Neural progenitor cell (in vitro differentiated cells): ENCODE measurements around the gene TTC19. TPM values are rescaled to one million over a fixed set of nuclear protein-coding genes. Genes with fewer than 3 reads are reported as not detected.

Source experiments
- DNase-seq: peaks from one replicate; pipeline ENCODE4 v3.0.0-alpha.2; 2016; ENCODE audit warnings: low spot score
- H2AFZ ChIP-seq: fragments of 200-600 bp; sonication (generic); replicated peaks from 2 replicates; pipeline ENCODE4 v1.6.1; 2016; ENCODE audit warnings: antibody characterized with exemption
- H3F3A ChIP-seq: fragments of 200-600 bp; sonication (generic); 2 replicates; pipeline ENCODE4 v1.6.1; 2016; ENCODE audit warnings: antibody characterized with exemption, low read depth
- H3K27ac ChIP-seq: fragments of 200-600 bp; sonication (generic); 2 replicates; pipeline ENCODE4 v1.5.1; 2016; ENCODE audit warnings: mild to moderate bottlenecking
- H3K27me3 ChIP-seq: fragments of 200-600 bp; sonication (generic); 2 replicates; pipeline ENCODE4 v1.6.1; 2016; ENCODE audit warnings: mild to moderate bottlenecking, moderate library complexity
- H3K36me3 ChIP-seq: fragments of 200-600 bp; sonication (generic); 2 replicates; pipeline ENCODE4 v1.5.1; 2016
- H3K4me1 ChIP-seq: fragments of 200-600 bp; sonication (generic); 2 replicates; pipeline ENCODE4 v1.6.1; 2016; ENCODE audit warnings: mixed run types
- H3K4me2 ChIP-seq: fragments of 200-600 bp; sonication (generic); 2 replicates; pipeline ENCODE4 v1.6.1; 2016
- H3K4me3 ChIP-seq: fragments of 200-600 bp; sonication (generic); 2 replicates; pipeline ENCODE4 v1.5.1; 2016
- H3K79me2 ChIP-seq: fragments of 200-600 bp; sonication (generic); 2 replicates; pipeline ENCODE4 v1.6.1; 2016; ENCODE audit warnings: low read depth
- H3K9ac ChIP-seq: fragments of 200-600 bp; sonication (generic); 2 replicates; pipeline ENCODE4 v1.6.1; 2016
- H3K9me3 ChIP-seq: fragments of 200-600 bp; sonication (generic); 2 replicates; pipeline ENCODE4 v1.5.1; 2016; ENCODE audit warnings: low read depth
- H4K20me1 ChIP-seq: fragments of 200-600 bp; sonication (generic); 2 replicates; pipeline ENCODE4 v1.6.1; 2016; ENCODE audit warnings: low read depth
- H3K27ac Mint-ChIP-seq: 3 replicates; pipeline ENCODE4 v1.8.0; 2021; ENCODE audit warnings: mixed read lengths
- H3K27me3 Mint-ChIP-seq: 2 replicates; pipeline ENCODE4 v1.8.0; 2022; ENCODE audit warnings: low read depth, mild to moderate bottlenecking, inconsistent platforms, moderate library complexity, mixed read lengths; ENCODE audit not compliant: insufficient read depth
- H3K36me3 Mint-ChIP-seq: 3 replicates; pipeline ENCODE4 v1.8.0; 2021; ENCODE audit warnings: mixed read lengths
- H3K4me1 Mint-ChIP-seq: 3 replicates; pipeline ENCODE4 v1.8.0; 2021; ENCODE audit warnings: mixed read lengths
- H3K4me3 Mint-ChIP-seq: 3 replicates; pipeline ENCODE4 v1.8.0; 2021; ENCODE audit warnings: mild to moderate bottlenecking, moderate library complexity, mixed read lengths
- H3K9me3 Mint-ChIP-seq: 3 replicates; pipeline ENCODE4 v1.8.0; 2020; ENCODE audit warnings: mixed read lengths
- EZH2 ChIP-seq: fragments of 200-600 bp; sonication (generic); IDR thresholded peaks from 2 replicates; pipeline ENCODE4 v1.6.1; 2017; ENCODE audit warnings: antibody characterized with exemption, mild to moderate bottlenecking, moderate library complexity
- EZH2phosphoT487 ChIP-seq: fragments of 200-600 bp; sonication (generic); IDR thresholded peaks from 2 replicates; pipeline ENCODE4 v1.6.1; 2017; ENCODE audit warnings: antibody characterized with exemption
- total RNA-seq: library from RNA; depleted of rRNA; stranded (reverse); fragments of >200 nt; gene quantifications from 2 replicates; pipeline ENCODE4 v1.2.3, GENCODE V29; 2015; ENCODE audit warnings: low replicate concordance
- TF ChIP-seq, protein P1 (sequence below): fragments of 200-600 bp; sonication (generic); IDR thresholded peaks from 2 replicates; pipeline ENCODE4 v1.5.1; 2017; ENCODE audit warnings: antibody characterized with exemption, mild to moderate bottlenecking

The TTC19 gene
- total RNA-seq, 1 donor from 2014 or later: 52.9 TPM

DNA sequence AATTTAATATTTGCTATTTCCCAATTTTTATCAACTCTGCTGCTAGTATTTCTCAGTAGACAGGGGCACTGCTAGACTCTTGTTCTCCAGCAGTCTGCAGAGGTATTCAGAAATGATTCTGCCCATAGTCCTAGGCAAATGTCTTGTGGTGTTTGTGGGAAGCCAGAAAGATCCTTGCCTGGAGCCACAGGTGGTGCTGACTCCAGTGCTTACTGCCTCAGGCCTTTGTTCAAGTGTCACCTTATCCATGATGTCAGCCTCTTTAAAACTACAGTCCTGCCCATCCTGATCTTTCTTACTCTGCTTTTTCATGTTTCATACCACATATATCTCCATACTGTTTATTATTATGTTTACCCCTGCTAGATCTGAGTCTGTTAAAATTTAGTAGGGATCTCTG is 26.6 kb upstream of the TTC19 start:
- Mint-ChIP-seq H3K9me3 (no peaks in the 10 kb centered on the region), H3K27ac (no peak overlapping the region), H3K27me3 (peaks cover 3% of the 10 kb centered on the region), H3K4me1 (peaks cover 14% of the 10 kb centered on the region), H3K4me3 (no peak overlapping the region), H3K36me3 (peaks cover 22% of the 10 kb centered on the region)
- Histone ChIP-seq H3K79me2 (no peaks in the 10 kb centered on the region), H3K4me3 (no peak overlapping the region), H2AFZ (no peak overlapping the region), H3K4me1 (peaks cover 19% of the 10 kb centered on the region), H3K36me3 (no peaks in the 10 kb centered on the region), H3K27ac (no peak overlapping the region), H3K9ac (no peak overlapping the region), H3K4me2 (no peak overlapping the region), H3K9me3 (no peaks in the 10 kb centered on the region), H4K20me1 (no peaks in the 10 kb centered on the region), H3F3A (peaks cover 11% of the 10 kb centered on the region), H3K27me3 (no peaks in the 10 kb centered on the region)
- no peak for TF ChIP-seq EZH2
- TF ChIP-seq, protein P1, sequence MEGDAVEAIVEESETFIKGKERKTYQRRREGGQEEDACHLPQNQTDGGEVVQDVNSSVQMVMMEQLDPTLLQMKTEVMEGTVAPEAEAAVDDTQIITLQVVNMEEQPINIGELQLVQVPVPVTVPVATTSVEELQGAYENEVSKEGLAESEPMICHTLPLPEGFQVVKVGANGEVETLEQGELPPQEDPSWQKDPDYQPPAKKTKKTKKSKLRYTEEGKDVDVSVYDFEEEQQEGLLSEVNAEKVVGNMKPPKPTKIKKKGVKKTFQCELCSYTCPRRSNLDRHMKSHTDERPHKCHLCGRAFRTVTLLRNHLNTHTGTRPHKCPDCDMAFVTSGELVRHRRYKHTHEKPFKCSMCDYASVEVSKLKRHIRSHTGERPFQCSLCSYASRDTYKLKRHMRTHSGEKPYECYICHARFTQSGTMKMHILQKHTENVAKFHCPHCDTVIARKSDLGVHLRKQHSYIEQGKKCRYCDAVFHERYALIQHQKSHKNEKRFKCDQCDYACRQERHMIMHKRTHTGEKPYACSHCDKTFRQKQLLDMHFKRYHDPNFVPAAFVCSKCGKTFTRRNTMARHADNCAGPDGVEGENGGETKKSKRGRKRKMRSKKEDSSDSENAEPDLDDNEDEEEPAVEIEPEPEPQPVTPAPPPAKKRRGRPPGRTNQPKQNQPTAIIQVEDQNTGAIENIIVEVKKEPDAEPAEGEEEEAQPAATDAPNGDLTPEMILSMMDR: no peak
- TF ChIP-seq EZH2phosphoT487: no peak
- DNase-seq: no peak

DNA sequence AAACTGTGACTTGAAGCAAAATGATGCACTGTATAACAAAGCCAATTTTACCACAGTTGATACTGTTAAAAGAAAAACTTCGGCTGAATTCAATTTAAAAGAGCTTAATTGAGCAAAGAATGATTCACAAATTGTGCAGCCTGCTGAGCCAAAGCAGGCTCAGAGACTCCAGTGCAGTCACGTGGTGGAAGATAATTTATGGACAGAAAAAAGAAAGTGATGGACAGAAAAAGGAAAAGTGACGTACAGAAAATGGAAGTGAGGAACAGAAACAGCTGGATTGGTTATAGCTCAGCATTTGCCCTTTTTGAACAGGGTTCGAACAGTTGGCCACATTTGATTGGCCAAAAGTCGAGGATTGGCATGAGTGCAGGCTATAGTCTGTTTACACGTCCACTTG is 25.8 kb upstream of the TTC19 start:
- Histone ChIP-seq H2AFZ (no peak overlapping the region), H3K4me1 (peaks cover 19% of the 10 kb centered on the region), H3K79me2 (no peaks in the 10 kb centered on the region), H3K9ac (no peak overlapping the region), H3K27ac (no peak overlapping the region), H3K4me2 (no peak overlapping the region), H3K4me3 (no peak overlapping the region), H3F3A (peaks cover 11% of the 10 kb centered on the region), H3K27me3 (no peaks in the 10 kb centered on the region), H3K9me3 (no peaks in the 10 kb centered on the region), H3K36me3 (no peaks in the 10 kb centered on the region), H4K20me1 (no peaks in the 10 kb centered on the region)
- no peak overlapping the region for H3K4me3 Mint-ChIP-seq
- H3K27me3 Mint-ChIP-seq: peaks cover 3% of the 10 kb centered on the region
- H3K36me3 Mint-ChIP-seq: peaks cover 24% of the 10 kb centered on the region
- DNase-seq: no peak
- H3K9me3 Mint-ChIP-seq: no peaks in the 10 kb centered on the region
- no peak overlapping the region for H3K27ac Mint-ChIP-seq
- peaks cover 12% of the 10 kb centered on the region for H3K4me1 Mint-ChIP-seq
- TF ChIP-seq EZH2phosphoT487 (no peak), EZH2 (no peak)
- TF ChIP-seq, protein P1: no peak

DNA sequence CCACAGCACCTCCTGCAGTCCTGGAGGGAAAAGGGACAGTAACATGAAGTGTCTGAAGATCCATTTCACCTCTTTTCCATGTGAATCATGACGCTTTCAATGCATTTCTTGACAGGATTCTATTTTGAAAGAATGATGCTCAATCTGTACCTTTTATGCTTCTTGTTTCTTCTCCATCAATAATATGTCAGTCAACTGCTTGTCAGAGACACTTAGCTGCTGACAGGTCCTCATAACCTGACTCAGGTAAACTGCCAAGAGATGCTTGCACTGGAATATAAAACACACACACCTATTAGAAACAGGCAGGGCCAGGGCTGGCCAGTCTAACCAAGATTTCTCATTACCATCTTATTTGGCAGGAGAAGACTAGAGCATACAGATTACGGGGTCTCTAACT is 21.7 kb upstream of the TTC19 start:
- H3K4me1 ChIP-seq: no peaks in the 10 kb centered on the region
- Mint-ChIP-seq H3K4me1 (peaks cover 2% of the 10 kb centered on the region), H3K27ac (no peak overlapping the region), H3K36me3 (peaks cover 44% of the 10 kb centered on the region), H3K9me3 (peaks cover 3% of the 10 kb centered on the region), H3K27me3 (no peaks in the 10 kb centered on the region), H3K4me3 (no peak overlapping the region)
- TF ChIP-seq, protein P1: no peak
- TF ChIP-seq EZH2 (no peak), EZH2phosphoT487 (no peak)
- no peak overlapping the region for H3K27ac ChIP-seq
- H2AFZ ChIP-seq: no peak overlapping the region
- H3K4me3 ChIP-seq: no peak overlapping the region
- H3F3A ChIP-seq: peaks cover 5% of the 10 kb centered on the region
- no peaks in the 10 kb centered on the region for H3K27me3 ChIP-seq
- H4K20me1 ChIP-seq: no peaks in the 10 kb centered on the region
- no peak overlapping the region for H3K9ac ChIP-seq
- no peaks in the 10 kb centered on the region for H3K9me3 ChIP-seq
- H3K79me2 ChIP-seq: no peaks in the 10 kb centered on the region
- H3K4me2 ChIP-seq: no peak overlapping the region
- H3K36me3 ChIP-seq: no peaks in the 10 kb centered on the region
- no peak for DNase-seq
